HepG2 (cell line): Measurements from ENCODE around the gene ABCA3.

ENCODE experiments used
- BRD4 ChIP-seq: sonication (generic); formaldehyde crosslinking; IDR thresholded peaks from 2 replicates; pipeline ENCODE4 v1.4.0; 2020; ENCODE audit warnings: missing genetic modification reagents
- CENPT ChIP-seq: sonication (generic); formaldehyde crosslinking; IDR thresholded peaks from 2 replicates; pipeline ENCODE4 v1.8.0; 2022; ENCODE audit warnings: low read depth, mild to moderate bottlenecking, moderate library complexity, missing genetic modification reagents
- CTCF ChIP-seq: sonication (generic); formaldehyde crosslinking; IDR thresholded peaks from 2 replicates; pipeline ENCODE4 v1.5.0; 2020; ENCODE audit warnings: mild to moderate bottlenecking, missing genetic modification reagents, moderate library complexity
- DZIP1 ChIP-seq: sonication (generic); formaldehyde crosslinking; IDR thresholded peaks from 2 replicates; pipeline ENCODE4 v1.5.0; 2020; ENCODE audit warnings: mild to moderate bottlenecking, missing genetic modification reagents
- EHMT2 ChIP-seq: fragments of 200-600 bp; sonication (generic); IDR thresholded peaks from 2 replicates; pipeline ENCODE4 v1.7.0; 2017; ENCODE audit warnings: antibody characterized with exemption, low read depth, low read length, borderline replicate concordance
- EZH2 ChIP-seq: conservative IDR thresholded peaks from 2 replicates; pipeline ENCODE4 v1.6.1; 2012; ENCODE audit warnings: mild to moderate bottlenecking, low read depth, low read length, moderate library complexity
- FOSL2 ChIP-seq: sonication (generic); formaldehyde crosslinking; IDR thresholded peaks from 2 replicates; pipeline ENCODE4 v1.4.0; 2020; ENCODE audit warnings: missing genetic modification reagents
- MXD4 ChIP-seq: IDR thresholded peaks from 2 replicates; pipeline ENCODE4 v1.6.1; 2016; ENCODE audit warnings: mild to moderate bottlenecking, missing biosample characterization, missing genetic modification reagents
- REST ChIP-seq, 2 experiments: IDR thresholded peaks; 2 replicates each; pipeline ENCODE4 v1.6.1; 2011 to 2012; ENCODE audit warnings: low read length in 2 of 2, borderline replicate concordance in 1 of 2, low read depth in 1 of 2, mild to moderate bottlenecking in 1 of 2, moderate library complexity in 1 of 2
- STAT5B ChIP-seq: sonication (generic); formaldehyde crosslinking; IDR thresholded peaks from 2 replicates; pipeline ENCODE4 v1.4.0; 2020; ENCODE audit warnings: missing genetic modification reagents
- SYNCRIP ChIP-seq: fragments of 200-400 bp; formaldehyde crosslinking; IDR thresholded peaks from 2 replicates; pipeline ENCODE4 v1.6.1; 2018; ENCODE audit warnings: mild to moderate bottlenecking, low read depth, low read length; ENCODE audit not compliant: insufficient read depth
- TFAP4 ChIP-seq: sonication (generic); IDR thresholded peaks from 2 replicates; pipeline ENCODE4 v1.6.1; 2016; ENCODE audit warnings: low read depth, borderline replicate concordance
- ZBTB33 ChIP-seq: sonication (generic); formaldehyde crosslinking; IDR thresholded peaks from 2 replicates; pipeline ENCODE4 v1.4.0; 2020; ENCODE audit warnings: missing genetic modification reagents
- ZNF225 ChIP-seq: sonication (generic); formaldehyde crosslinking; IDR thresholded peaks from 2 replicates; pipeline ENCODE4 v1.4.0; 2020; ENCODE audit warnings: mild to moderate bottlenecking, missing genetic modification reagents

GRCh38 chr16:2280461-2280860 is 60.1 kb downstream of the ABCA3 start:
- no peak for TF ChIP-seq ZNF225 (CRISPR knock-in tag)
- TF ChIP-seq STAT5B (CRISPR knock-in tag): no peak
- no peak for TF ChIP-seq MXD4 (CRISPR knock-in tag)
- TF ChIP-seq REST (IDR thresholded peaks at IDR 0.05; ENCODE audit: borderline replicate concordance in 1 of 2, low read depth in 1 of 2, low read length in 2 of 2): no peak
- no peak for TF ChIP-seq CENPT (CRISPR knock-in tag)
- no peak for TF ChIP-seq ZBTB33
- TF ChIP-seq DZIP1 (CRISPR knock-in tag): no peak
- no peak for TF ChIP-seq CTCF (CRISPR knock-in tag)
- TF ChIP-seq EZH2: no peak
- TF ChIP-seq TFAP4: no peak
- no peak for TF ChIP-seq BRD4 (CRISPR knock-in tag)
- no peak for TF ChIP-seq SYNCRIP
- TF ChIP-seq FOSL2 (CRISPR knock-in tag): no peak
- TF ChIP-seq EHMT2: no peak
